H1 (cell line): Measurements from ENCODE around the gene PEAK1. TPM values are rescaled to one million over a fixed set of nuclear protein-coding genes. Genes with fewer than 3 reads are reported as not detected.

Experiments used
- CTCF ChIA-PET: fragments of 300-600 bp; sonication (Branson Sonifier 250); formaldehyde crosslinking; loops from one replicate; lab custom pipeline; 2021; ENCODE audit not compliant: partially characterized antibody; lab: Charles Lee
- POLR2A ChIA-PET: fragments of 300-600 bp; sonication (Branson Sonifier 250); formaldehyde crosslinking; loops from one replicate; lab custom pipeline; 2021; ENCODE audit warnings: inconsistent platforms; ENCODE audit not compliant: partially characterized antibody; lab: Charles Lee
- DNase-seq, 2 experiments: peaks; one replicate each; pipeline versions ENCODE4 v3.0.0 to v3.0.0-alpha.2; 2010 to 2022; ENCODE audit warnings: low spot score in 2 of 2, low read depth in 1 of 2, mixed read lengths in 1 of 2
- FAIRE-seq: peaks from 2 replicates; lab custom pipeline; 2011; peaks lifted over from hg19 to GRCh38; lab: Jason Lieb, UNC
- H2AFZ ChIP-seq: 2 replicates; pipeline ENCODE4 v1.8.1; 2012; ENCODE audit warnings: low read length, inconsistent platforms
- H2AK5ac ChIP-seq: 2 replicates; pipeline ENCODE4 v1.6.1; 2013; ENCODE audit warnings: low read depth, low read length
- H2BK120ac ChIP-seq: replicated peaks from 2 replicates; pipeline ENCODE3; 2013; ENCODE audit warnings: low read depth, low read length, inconsistent platforms
- H2BK12ac ChIP-seq: 2 replicates; pipeline ENCODE4 v1.6.1; 2013; ENCODE audit warnings: low read depth, low read length
- H2BK15ac ChIP-seq: 2 replicates; pipeline ENCODE4 v1.6.1; 2013; ENCODE audit warnings: low read length
- H2BK20ac ChIP-seq: 2 replicates; pipeline ENCODE4 v1.6.1; 2013; ENCODE audit warnings: low read length
- H2BK5ac ChIP-seq: 2 replicates; pipeline ENCODE4 v1.6.1; 2013; ENCODE audit warnings: low read depth, low read length
- H3K14ac ChIP-seq: 2 replicates; pipeline ENCODE4 v1.6.1; 2013; ENCODE audit warnings: inconsistent platforms; ENCODE audit not compliant: insufficient read length
- H3K18ac ChIP-seq: 2 replicates; pipeline ENCODE4 v1.6.1; 2013; ENCODE audit warnings: low read length; ENCODE audit errors: extremely low read depth
- H3K23ac ChIP-seq: 2 replicates; pipeline ENCODE4 v1.6.1; 2013; ENCODE audit warnings: inconsistent platforms; ENCODE audit not compliant: insufficient read length
- H3K23me2 ChIP-seq: 2 replicates; pipeline ENCODE4 v1.6.1; 2013; ENCODE audit warnings: low read depth, low read length
- H3K27ac ChIP-seq: 2 replicates; pipeline ENCODE4 v1.6.1; 2011; ENCODE audit warnings: low read depth, low read length, inconsistent platforms
- H3K27me3 ChIP-seq, 4 experiments: replicated peaks in 1 of 4; 1 replicate in 1 of 4; 2 replicates in 3 of 4; pipeline versions ENCODE4 v1.6.1 to v1.8.1; 2011 to 2013; ENCODE audit warnings: low read length in 3 of 4, mild to moderate bottlenecking in 3 of 4, inconsistent platforms in 2 of 4, mixed read lengths in 2 of 4, moderate library complexity in 1 of 4; ENCODE audit not compliant: control insufficient read depth in 3 of 4, insufficient read depth in 3 of 4; ENCODE audit errors: extremely low read depth in 1 of 4
- H3K36me3 ChIP-seq, 4 experiments: 2 replicates each; pipeline versions ENCODE4 v1.6.1 to v1.8.1; 2011 to 2013; ENCODE audit warnings: mild to moderate bottlenecking in 4 of 4, low read length in 3 of 4, moderate library complexity in 2 of 4, control low read depth in 1 of 4, inconsistent platforms in 1 of 4; ENCODE audit not compliant: insufficient read depth in 4 of 4, control insufficient read depth in 2 of 4
- H3K4ac ChIP-seq: replicated peaks from 2 replicates; pipeline ENCODE3; 2013; ENCODE audit warnings: low read length, low read depth, mixed read lengths, inconsistent platforms; ENCODE audit not compliant: insufficient read length
- H3K4me1 ChIP-seq, 4 experiments: replicated peaks in 1 of 4; 1 replicate in 1 of 4; 2 replicates in 3 of 4; pipeline versions ENCODE4 v1.6.1 to v1.8.1; 2011 to 2013; ENCODE audit warnings: low read length in 3 of 4, inconsistent platforms in 2 of 4, mixed read lengths in 1 of 4; ENCODE audit not compliant: insufficient read depth in 4 of 4, control insufficient read depth in 3 of 4
- H3K4me2 ChIP-seq, 2 experiments: 2 replicates each; pipeline versions ENCODE4 v1.6.1 to v1.8.1; 2011 to 2013; ENCODE audit warnings: low read depth in 2 of 2, low read length in 2 of 2, control low read depth in 1 of 2, inconsistent platforms in 1 of 2, mild to moderate bottlenecking in 1 of 2; ENCODE audit not compliant: insufficient read depth in 1 of 2
- H3K4me3 ChIP-seq, 4 experiments: fragments of 200-600, 300-600 bp in 1 of 4; sonication (generic), shearing (Covaris generic), sonication (Bioruptor Twin) in 1 of 4; 2 replicates each; pipeline versions ENCODE4 v1.5.1 to v1.8.1; 2011 to 2016; ENCODE audit warnings: low read length in 4 of 4, low read depth in 3 of 4, control low read depth in 2 of 4, inconsistent platforms in 2 of 4, mild to moderate bottlenecking in 2 of 4, mixed read lengths in 1 of 4, moderate library complexity in 1 of 4; ENCODE audit not compliant: insufficient read depth in 2 of 4; ENCODE audit errors: extremely low read depth in 1 of 4
- H3K56ac ChIP-seq: replicated peaks from 2 replicates; pipeline ENCODE3; 2013; ENCODE audit warnings: low read depth, mild to moderate bottlenecking, mixed read lengths, low read length, inconsistent platforms; ENCODE audit not compliant: insufficient read length
- H3K79me1 ChIP-seq: 2 replicates; pipeline ENCODE4 v1.6.1; 2013; ENCODE audit warnings: low read depth, low read length, control low read depth
- H3K79me2 ChIP-seq, 2 experiments: 2 replicates each; pipeline versions ENCODE4 v1.6.1 to v1.8.1; 2012 to 2013; ENCODE audit warnings: low read length in 2 of 2, mild to moderate bottlenecking in 2 of 2, inconsistent platforms in 1 of 2; ENCODE audit not compliant: insufficient read depth in 2 of 2, control insufficient read depth in 1 of 2
- H3K9ac ChIP-seq, 4 experiments: replicated peaks in 1 of 4; 1 replicate in 1 of 4; 2 replicates in 3 of 4; pipeline versions ENCODE4 v1.6.1 to v1.8.1; 2011 to 2013; ENCODE audit warnings: low read depth in 3 of 4, low read length in 3 of 4, control low read depth in 2 of 4, mild to moderate bottlenecking in 2 of 4, moderate library complexity in 2 of 4, inconsistent platforms in 1 of 4; ENCODE audit errors: extremely low read depth in 1 of 4
- H3K9me3 ChIP-seq, 2 experiments: 2 replicates each; pipeline versions ENCODE4 v1.6.1 to v1.8.1; 2012 to 2013; ENCODE audit warnings: mild to moderate bottlenecking in 2 of 2, moderate library complexity in 2 of 2, control low read depth in 1 of 2, inconsistent platforms in 1 of 2, low read depth in 1 of 2, low read length in 1 of 2, mixed read lengths in 1 of 2; ENCODE audit not compliant: insufficient read depth in 2 of 2
- H4K20me1 ChIP-seq, 2 experiments: replicated peaks in 1 of 2; 2 replicates each; pipeline versions ENCODE3 to v1.8.1; 2011 to 2013; ENCODE audit warnings: inconsistent platforms in 2 of 2, low read length in 2 of 2, mild to moderate bottlenecking in 1 of 2; ENCODE audit not compliant: insufficient read depth in 2 of 2, control insufficient read depth in 1 of 2
- H4K5ac ChIP-seq: 2 replicates; pipeline ENCODE4 v1.6.1; 2013; ENCODE audit warnings: low read length, low read depth, mixed read lengths, inconsistent platforms; ENCODE audit not compliant: insufficient read length
- H4K8ac ChIP-seq: 2 replicates; pipeline ENCODE4 v1.8.0; 2013; ENCODE audit warnings: mild to moderate bottlenecking, moderate library complexity, low read length, inconsistent platforms; ENCODE audit not compliant: insufficient read depth; ENCODE audit errors: extremely low read depth
- H4K91ac ChIP-seq: replicated peaks from 2 replicates; pipeline ENCODE3; 2013; ENCODE audit warnings: low read length, mixed read lengths, inconsistent platforms; ENCODE audit not compliant: insufficient read length
- EGR1 ChIP-seq: IDR thresholded peaks from 2 replicates; pipeline ENCODE4 v1.6.1; 2011; ENCODE audit warnings: low read depth, low read length, borderline replicate concordance
- HDAC6 ChIP-seq: IDR thresholded peaks from one replicate; pipeline ENCODE4 v1.7.1; 2012; ENCODE audit warnings: low read depth, mild to moderate bottlenecking, inconsistent platforms, low read length, moderate library complexity
- POU5F1 ChIP-seq: IDR thresholded peaks from 2 replicates; pipeline ENCODE4 v1.6.1; 2011; ENCODE audit warnings: low read depth, mild to moderate bottlenecking, low read length, moderate library complexity
- WGBS, 2 experiments: shearing (Covaris generic) in 1 of 2; methylation state at CpG; one replicate each; pipeline versions ENCODE4 v1.1.6 to v1.1.7; 2013 to 2015; ENCODE audit warnings: low lambda C conversion rate in 2 of 2, mixed read lengths in 2 of 2, inconsistent platforms in 1 of 2, low coverage in 1 of 2, missing lambda C conversion rate in 1 of 2; ENCODE audit not compliant: insufficient replicate concordance in 2 of 2, insufficient coverage in 1 of 2, insufficient read length in 1 of 2; ENCODE audit errors: extremely low coverage in 1 of 2, missing lambda C conversion rate in 1 of 2; 5-methylcytosine and 5-hydroxymethylcytosine counted together
- polyA plus RNA-seq, 7 experiments: library from polyadenylated mRNA; depleted of rRNA in 3 of 7; stranded (reverse) in 5 of 7; unstranded in 2 of 7; fragments of >200 nt in 5 of 7; fragments of 200-250 nt in 2 of 7; gene quantifications; 1 replicate in 5 of 7; 2 replicates in 1 of 7; 4 replicates in 1 of 7; pipeline versions ENCODE4 v1.2.1 to v1.2.3, GENCODE V29; 2011 to 2013; ENCODE audit warnings: missing spikeins in 2 of 7, mixed read lengths in 2 of 7
- total RNA-seq: library from RNA; stranded (reverse); fragmentation: NEBNext Ultra II Directional; extraction: Animal tissue kit (Norgen Biotek cat#: 25700); gene quantifications from 2 replicates; pipeline ENCODE4 v1.2.1, GENCODE V29; 2021

Gene PEAK1
- total and polyA plus RNA-seq, 2 of the 8 experiments (the other 6 are each of a cell fraction or from before 2014, with no cell fraction given), result 8.8 to 44.8 TPM

GRCh38 chr15:77402740-77403379 lies 17.0 kb downstream of the PEAK1 start:
- Histone ChIP-seq H3K9me3 (peaks cover 3 to 5% of the 10 kb centered on the region in 2 experiments; a peak in 2 of 4 replicates), H2AK5ac (no peak overlapping the region), H3K36me3 (no peaks in the 10 kb centered on the region; a peak in 2 of 8 replicates), H2BK20ac (no peak overlapping the region), H3K4ac (no peak overlapping the region), H3K4me2 (no peak overlapping the region), H2AFZ (no peak overlapping the region), H3K27ac (no peak overlapping the region), H3K27me3 (no peaks in the 10 kb centered on the region), H4K20me1 (peaks cover 0 to 1% of the 10 kb centered on the region in 2 experiments), H3K14ac (no peak overlapping the region), H3K23me2 (no peaks in the 10 kb centered on the region), H3K18ac (no peak overlapping the region), H4K5ac (no peak overlapping the region), H3K79me2 (peaks cover 0 to 96% of the 10 kb centered on the region in 2 experiments; a peak in 3 of 4 replicates), H2BK15ac (no peak overlapping the region), H3K9ac (no peak overlapping the region), H3K4me3 (no peak overlapping the region), H3K79me1 (no peaks in the 10 kb centered on the region), H2BK5ac (no peak overlapping the region), H4K91ac (no peak overlapping the region), H2BK120ac (no peak overlapping the region), H3K4me1 (peaks cover 0 to 5% (median 0%) of the 10 kb centered on the region in 4 experiments; a peak in 2 of 7 replicates), H3K56ac (no peak overlapping the region), H3K23ac (no peak overlapping the region), H4K8ac (no peak overlapping the region), H2BK12ac (no peak overlapping the region)
- DNase-seq (no peak), FAIRE-seq (no peak)
- 92% methylated on average over 1 of the region's 1 CpG; no CpG with 5 or more reads in 1 of the 2 experiments for WGBS, 2 experiments
- ChIA-PET CTCF (no interaction called here), POLR2A (no interaction called here)
- TF ChIP-seq HDAC6 (no peak), POU5F1 (no peak), EGR1 (no peak)
